Erythroblast (primary cell): Measurements from ENCODE around the gene RBM19.

ENCODE experiments used
- GATA1 ChIP-seq: IDR thresholded peaks from 2 replicates; pipeline ENCODE4 v1.6.1; 2011; ENCODE audit warnings: low read depth, mild to moderate bottlenecking, control low read depth, low read length, moderate library complexity
- POLR2A ChIP-seq: IDR thresholded peaks from 2 replicates; pipeline ENCODE4 v1.6.1; 2011; ENCODE audit warnings: mild to moderate bottlenecking, low read length

DNA sequence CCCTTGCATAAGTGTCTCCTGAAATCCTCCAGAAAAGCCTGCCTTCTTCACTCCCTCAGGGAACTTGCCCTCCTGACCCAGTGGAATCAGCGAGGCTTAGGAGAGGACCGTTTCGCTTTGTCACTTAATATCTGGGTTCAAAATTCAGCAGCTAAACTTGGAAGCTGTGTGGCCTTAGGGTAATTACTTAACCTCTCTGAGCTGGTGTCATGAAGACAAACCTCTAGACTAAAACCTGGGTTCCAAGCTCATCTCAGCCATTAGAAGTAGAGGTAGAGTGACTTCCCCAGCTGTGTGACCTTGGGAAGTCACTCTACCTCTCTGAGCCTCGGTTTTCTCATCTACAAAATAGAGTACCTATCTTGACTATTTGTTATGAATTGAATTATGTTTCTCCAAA lies 18.3 kb upstream of the RBM19 start:
- no peak for TF ChIP-seq POLR2A
- no peak for TF ChIP-seq GATA1
